SK-N-SH treated with all-trans-retinoic acid at 6 μM for 48 hours (cell line): ENCODE results near the gene IGF1R.
A peak's percentile ranks its signal among the peaks of the same experiment; 100 is the strongest.

Source experiments
- ISL1 ChIP-seq: fragments of 250-450 bp; sonication (Bioruptor Pico); IDR thresholded peaks from 2 replicates; pipeline ENCODE4 v2.1.2; 2022; ENCODE audit warnings: mild to moderate bottlenecking, moderate library complexity
- ZC3H10 ChIP-seq: fragments of 250-450 bp; sonication (Bioruptor Pico); IDR thresholded peaks from 2 replicates; pipeline ENCODE4 v1.5.1; 2021; ENCODE audit warnings: mild to moderate bottlenecking, moderate library complexity
- TF ChIP-seq, protein P1 (sequence below): fragments of 250-450 bp; sonication (Bioruptor Pico); IDR thresholded peaks from 2 replicates; pipeline ENCODE4 v1.5.1; 2021; ENCODE audit warnings: mild to moderate bottlenecking, moderate library complexity
- TF ChIP-seq, protein P2 (sequence below): fragments of 250-450 bp; sonication (Bioruptor Pico); IDR thresholded peaks from 2 replicates; pipeline ENCODE4 v1.8.0; 2020; ENCODE audit warnings: mild to moderate bottlenecking, moderate library complexity, borderline replicate concordance

- TF ChIP-seq, protein P1, sequence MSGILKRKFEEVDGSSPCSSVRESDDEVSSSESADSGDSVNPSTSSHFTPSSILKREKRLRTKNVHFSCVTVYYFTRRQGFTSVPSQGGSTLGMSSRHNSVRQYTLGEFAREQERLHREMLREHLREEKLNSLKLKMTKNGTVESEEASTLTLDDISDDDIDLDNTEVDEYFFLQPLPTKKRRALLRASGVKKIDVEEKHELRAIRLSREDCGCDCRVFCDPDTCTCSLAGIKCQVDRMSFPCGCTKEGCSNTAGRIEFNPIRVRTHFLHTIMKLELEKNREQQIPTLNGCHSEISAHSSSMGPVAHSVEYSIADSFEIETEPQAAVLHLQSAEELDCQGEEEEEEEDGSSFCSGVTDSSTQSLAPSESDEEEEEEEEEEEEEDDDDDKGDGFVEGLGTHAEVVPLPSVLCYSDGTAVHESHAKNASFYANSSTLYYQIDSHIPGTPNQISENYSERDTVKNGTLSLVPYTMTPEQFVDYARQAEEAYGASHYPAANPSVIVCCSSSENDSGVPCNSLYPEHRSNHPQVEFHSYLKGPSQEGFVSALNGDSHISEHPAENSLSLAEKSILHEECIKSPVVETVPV, result no peak
- TF ChIP-seq ZC3H10 (CRISPR knock-in tag), result no peak
- TF ChIP-seq ISL1 (CRISPR knock-in tag), result peak; percentile 20; the same call in 1 of the 2 replicates
- TF ChIP-seq, protein P2, sequence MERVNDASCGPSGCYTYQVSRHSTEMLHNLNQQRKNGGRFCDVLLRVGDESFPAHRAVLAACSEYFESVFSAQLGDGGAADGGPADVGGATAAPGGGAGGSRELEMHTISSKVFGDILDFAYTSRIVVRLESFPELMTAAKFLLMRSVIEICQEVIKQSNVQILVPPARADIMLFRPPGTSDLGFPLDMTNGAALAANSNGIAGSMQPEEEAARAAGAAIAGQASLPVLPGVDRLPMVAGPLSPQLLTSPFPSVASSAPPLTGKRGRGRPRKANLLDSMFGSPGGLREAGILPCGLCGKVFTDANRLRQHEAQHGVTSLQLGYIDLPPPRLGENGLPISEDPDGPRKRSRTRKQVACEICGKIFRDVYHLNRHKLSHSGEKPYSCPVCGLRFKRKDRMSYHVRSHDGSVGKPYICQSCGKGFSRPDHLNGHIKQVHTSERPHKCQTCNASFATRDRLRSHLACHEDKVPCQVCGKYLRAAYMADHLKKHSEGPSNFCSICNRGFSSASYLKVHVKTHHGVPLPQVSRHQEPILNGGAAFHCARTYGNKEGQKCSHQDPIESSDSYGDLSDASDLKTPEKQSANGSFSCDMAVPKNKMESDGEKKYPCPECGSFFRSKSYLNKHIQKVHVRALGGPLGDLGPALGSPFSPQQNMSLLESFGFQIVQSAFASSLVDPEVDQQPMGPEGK (CRISPR knock-in tag), result no peak
These were observed 1.1 kb upstream of the IGF1R start for GRCh38 chr15:98647026-98647773.
